ENCODE measurements around the gene SERPINB10. TPM values are rescaled to one million over a fixed set of nuclear protein-coding genes. Genes with fewer than 3 reads are reported as not detected.

SERPINB10 gene
- total RNA-seq, 1 experiment from 2014 or later = not detected

DNA sequence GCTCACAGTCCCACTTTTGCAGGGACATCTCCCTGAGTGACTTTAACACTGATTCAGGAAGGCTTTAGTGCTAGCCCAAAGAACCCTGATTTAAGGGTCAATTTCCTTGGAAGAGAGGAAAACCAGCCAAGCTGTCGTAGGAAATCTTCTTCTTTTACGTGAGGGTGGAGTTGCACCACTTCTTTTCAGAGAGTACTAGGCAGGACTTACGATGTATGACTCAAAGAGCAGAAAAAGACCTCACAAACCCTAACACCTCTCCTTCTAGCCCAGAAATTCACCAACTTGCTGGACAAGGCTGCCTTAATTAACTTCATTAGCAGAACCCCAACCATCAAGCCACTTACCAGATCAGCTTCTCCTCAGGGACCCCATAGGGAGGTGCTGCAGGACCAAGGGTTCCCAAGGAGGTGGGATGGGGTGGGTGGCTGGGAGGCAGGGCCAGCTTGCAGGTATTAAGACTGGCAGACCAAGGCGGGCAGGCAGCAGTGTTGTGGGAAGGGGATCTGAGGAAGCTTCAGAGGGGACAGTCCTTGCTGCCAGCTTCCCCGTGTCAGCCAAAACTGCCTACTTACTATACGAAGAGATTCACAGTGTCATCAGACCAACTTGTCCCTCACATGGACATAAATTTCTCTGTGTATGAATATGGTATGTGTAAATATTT is 13.5 kb upstream of the SERPINB10 start:
- Histone ChIP-seq H3K9me3 (ENCODE audit: control insufficient read depth in 1 of 2, insufficient read depth in 1 of 2, low read depth in 1 of 2, low read length in 2 of 2) (no peaks in the 10 kb centered on the region), H3K9ac (ENCODE audit: low read length) (no peak overlapping the region), H3K4me2 (ENCODE audit: low read length) (no peak overlapping the region), H3K27ac (ENCODE audit: low read depth, low read length) (no peak overlapping the region), H3K79me2 (ENCODE audit: insufficient read depth, low read length) (no peaks in the 10 kb centered on the region), H4K20me1 (ENCODE audit: insufficient read depth) (no peaks in the 10 kb centered on the region), H3K36me3 (ENCODE audit: control insufficient read depth in 1 of 2, insufficient read depth in 2 of 2, low read length in 2 of 2) (no peaks in the 10 kb centered on the region), H3K4me1 (ENCODE audit: control insufficient read depth in 1 of 2, insufficient read depth in 2 of 2, low read length in 2 of 2) (no peaks in the 10 kb centered on the region), H3K27me3 (ENCODE audit: insufficient read depth, low read length) (no peaks in the 10 kb centered on the region), H3K4me3 (replicated peaks in 1 of 2; ENCODE audit: low read depth in 1 of 2, low read length in 2 of 2) (no peak overlapping the region), H2AFZ (ENCODE audit: low read depth, low read length, poor library complexity, severe bottlenecking) (no peak overlapping the region), H3K9me2 (ENCODE audit: insufficient read depth) (no peaks in the 10 kb centered on the region)
- RAD21 ChIA-PET (ENCODE audit: low non-redundant PET in 1 of 2, low total read pairs in 2 of 2, uncharacterized antibody in 2 of 2, unreplicated experiment in 2 of 2) = no interaction called here
- BruUV-seq (replicated peaks) = no TSS peak
- POLR2A ChIA-PET = no interaction called here
- no peak for DNase-seq (ENCODE audit: low read depth, low spot score)
- ATAC-seq = no peak
- CTCF ChIA-PET = interaction anchor here (1.2 kb wide), 1 partner anchor 42 kb away, joined by 3 read pairs; no protein-coding TSS in a partner anchor
- TF ChIP-seq, protein P1, sequence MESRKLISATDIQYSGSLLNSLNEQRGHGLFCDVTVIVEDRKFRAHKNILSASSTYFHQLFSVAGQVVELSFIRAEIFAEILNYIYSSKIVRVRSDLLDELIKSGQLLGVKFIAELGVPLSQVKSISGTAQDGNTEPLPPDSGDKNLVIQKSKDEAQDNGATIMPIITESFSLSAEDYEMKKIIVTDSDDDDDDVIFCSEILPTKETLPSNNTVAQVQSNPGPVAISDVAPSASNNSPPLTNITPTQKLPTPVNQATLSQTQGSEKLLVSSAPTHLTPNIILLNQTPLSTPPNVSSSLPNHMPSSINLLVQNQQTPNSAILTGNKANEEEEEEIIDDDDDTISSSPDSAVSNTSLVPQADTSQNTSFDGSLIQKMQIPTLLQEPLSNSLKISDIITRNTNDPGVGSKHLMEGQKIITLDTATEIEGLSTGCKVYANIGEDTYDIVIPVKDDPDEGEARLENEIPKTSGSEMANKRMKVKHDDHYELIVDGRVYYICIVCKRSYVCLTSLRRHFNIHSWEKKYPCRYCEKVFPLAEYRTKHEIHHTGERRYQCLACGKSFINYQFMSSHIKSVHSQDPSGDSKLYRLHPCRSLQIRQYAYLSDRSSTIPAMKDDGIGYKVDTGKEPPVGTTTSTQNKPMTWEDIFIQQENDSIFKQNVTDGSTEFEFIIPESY (IDR thresholded peaks at IDR 0.05; ENCODE audit: extremely low read depth, insufficient replicate concordance, low read length) = no peak
- no peak for TF ChIP-seq SP1 (IDR thresholded peaks at IDR 0.05; ENCODE audit: low read depth)
- no peak for TF ChIP-seq FOSL1 (IDR thresholded peaks at IDR 0.05; ENCODE audit: low read depth)
- TF ChIP-seq, protein P2, sequence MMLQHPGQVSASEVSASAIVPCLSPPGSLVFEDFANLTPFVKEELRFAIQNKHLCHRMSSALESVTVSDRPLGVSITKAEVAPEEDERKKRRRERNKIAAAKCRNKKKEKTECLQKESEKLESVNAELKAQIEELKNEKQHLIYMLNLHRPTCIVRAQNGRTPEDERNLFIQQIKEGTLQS (IDR thresholded peaks at IDR 0.05) = no peak
- no peak for TF ChIP-seq ELF1 (IDR thresholded peaks at IDR 0.05; ENCODE audit: borderline replicate concordance, low read depth)
- TF ChIP-seq CBX3 (IDR thresholded peaks at IDR 0.05; ENCODE audit: low read depth) = no peak
- intact Hi-C loops (cut with micrococcal nuclease) = no loop called here

DNA sequence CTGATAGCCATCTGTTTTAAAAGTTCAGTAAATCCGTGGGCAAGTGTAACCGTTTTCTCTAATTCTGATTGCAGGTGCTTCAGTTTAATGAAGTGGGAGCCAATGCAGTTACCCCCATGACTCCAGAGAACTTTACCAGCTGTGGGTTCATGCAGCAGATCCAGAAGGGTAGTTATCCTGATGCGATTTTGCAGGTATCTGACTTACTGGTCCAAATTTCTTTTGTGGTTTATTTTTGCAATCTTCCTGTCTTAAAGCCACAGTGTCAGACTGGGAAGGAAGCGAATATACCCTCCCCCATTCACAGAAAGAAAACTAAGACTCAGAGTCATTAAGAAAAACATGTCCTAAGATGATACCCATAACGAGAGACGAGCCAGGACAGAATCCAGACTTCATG is 12.6 kb upstream of the SERPINB10 start:
- Histone ChIP-seq H3K9me2 (ENCODE audit: insufficient read depth) (no peaks in the 10 kb centered on the region), H3K4me3 (replicated peaks in 1 of 2; ENCODE audit: low read depth in 1 of 2, low read length in 2 of 2) (no peak overlapping the region), H3K4me1 (ENCODE audit: control insufficient read depth in 1 of 2, insufficient read depth in 2 of 2, low read length in 2 of 2) (no peaks in the 10 kb centered on the region), H3K4me2 (ENCODE audit: low read length) (no peak overlapping the region), H3K9me3 (ENCODE audit: control insufficient read depth in 1 of 2, insufficient read depth in 1 of 2, low read depth in 1 of 2, low read length in 2 of 2) (no peaks in the 10 kb centered on the region), H4K20me1 (ENCODE audit: insufficient read depth) (no peaks in the 10 kb centered on the region), H3K9ac (ENCODE audit: low read length) (no peak overlapping the region), H3K27me3 (ENCODE audit: insufficient read depth, low read length) (no peaks in the 10 kb centered on the region), H2AFZ (ENCODE audit: low read depth, low read length, poor library complexity, severe bottlenecking) (no peak overlapping the region), H3K36me3 (ENCODE audit: control insufficient read depth in 1 of 2, insufficient read depth in 2 of 2, low read length in 2 of 2) (no peaks in the 10 kb centered on the region), H3K27ac (ENCODE audit: low read depth, low read length) (no peak overlapping the region), H3K79me2 (ENCODE audit: insufficient read depth, low read length) (no peaks in the 10 kb centered on the region)
- POLR2A ChIA-PET = no interaction called here
- BruUV-seq (replicated peaks) = no TSS peak
- CTCF ChIA-PET = no interaction called here
- TF ChIP-seq POLR2A (IDR thresholded peaks at IDR 0.05; ENCODE audit: borderline replicate concordance, extremely low read depth, insufficient read depth, insufficient read length) (no peak), SRF (IDR thresholded peaks at IDR 0.05; ENCODE audit: low read depth) (no peak), POLR2AphosphoS5 (IDR thresholded peaks at IDR 0.05; ENCODE audit: low read depth, low read length) (no peak), EZH2 (IDR thresholded peaks at IDR 0.05) (no peak), ELF1 (IDR thresholded peaks at IDR 0.05; ENCODE audit: borderline replicate concordance, low read depth) (no peak), SP1 (IDR thresholded peaks at IDR 0.05; ENCODE audit: low read depth) (no peak), TCF7L2 (IDR thresholded peaks at IDR 0.05; ENCODE audit: borderline replicate concordance, extremely low read depth, insufficient read depth, insufficient read length) (no peak), JUND (IDR thresholded peaks at IDR 0.05) (no peak), SIN3A (IDR thresholded peaks at IDR 0.05; ENCODE audit: low read depth) (no peak), FOSL1 (IDR thresholded peaks at IDR 0.05; ENCODE audit: low read depth) (no peak)
- TF ChIP-seq, protein P2 (IDR thresholded peaks at IDR 0.05) = no peak
- TF ChIP-seq, protein P3, sequence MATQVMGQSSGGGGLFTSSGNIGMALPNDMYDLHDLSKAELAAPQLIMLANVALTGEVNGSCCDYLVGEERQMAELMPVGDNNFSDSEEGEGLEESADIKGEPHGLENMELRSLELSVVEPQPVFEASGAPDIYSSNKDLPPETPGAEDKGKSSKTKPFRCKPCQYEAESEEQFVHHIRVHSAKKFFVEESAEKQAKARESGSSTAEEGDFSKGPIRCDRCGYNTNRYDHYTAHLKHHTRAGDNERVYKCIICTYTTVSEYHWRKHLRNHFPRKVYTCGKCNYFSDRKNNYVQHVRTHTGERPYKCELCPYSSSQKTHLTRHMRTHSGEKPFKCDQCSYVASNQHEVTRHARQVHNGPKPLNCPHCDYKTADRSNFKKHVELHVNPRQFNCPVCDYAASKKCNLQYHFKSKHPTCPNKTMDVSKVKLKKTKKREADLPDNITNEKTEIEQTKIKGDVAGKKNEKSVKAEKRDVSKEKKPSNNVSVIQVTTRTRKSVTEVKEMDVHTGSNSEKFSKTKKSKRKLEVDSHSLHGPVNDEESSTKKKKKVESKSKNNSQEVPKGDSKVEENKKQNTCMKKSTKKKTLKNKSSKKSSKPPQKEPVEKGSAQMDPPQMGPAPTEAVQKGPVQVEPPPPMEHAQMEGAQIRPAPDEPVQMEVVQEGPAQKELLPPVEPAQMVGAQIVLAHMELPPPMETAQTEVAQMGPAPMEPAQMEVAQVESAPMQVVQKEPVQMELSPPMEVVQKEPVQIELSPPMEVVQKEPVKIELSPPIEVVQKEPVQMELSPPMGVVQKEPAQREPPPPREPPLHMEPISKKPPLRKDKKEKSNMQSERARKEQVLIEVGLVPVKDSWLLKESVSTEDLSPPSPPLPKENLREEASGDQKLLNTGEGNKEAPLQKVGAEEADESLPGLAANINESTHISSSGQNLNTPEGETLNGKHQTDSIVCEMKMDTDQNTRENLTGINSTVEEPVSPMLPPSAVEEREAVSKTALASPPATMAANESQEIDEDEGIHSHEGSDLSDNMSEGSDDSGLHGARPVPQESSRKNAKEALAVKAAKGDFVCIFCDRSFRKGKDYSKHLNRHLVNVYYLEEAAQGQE (IDR thresholded peaks at IDR 0.05; ENCODE audit: low read depth) = no peak
- intact Hi-C loops (cut with micrococcal nuclease) = no loop called here
- no peak for ATAC-seq
- RAD21 ChIA-PET (ENCODE audit: low non-redundant PET in 1 of 2, low total read pairs in 2 of 2, uncharacterized antibody in 2 of 2, unreplicated experiment in 2 of 2) = no interaction called here
- no peak for DNase-seq (ENCODE audit: low read depth, low spot score)
